Measurements from ENCODE around the gene CCDC7.

DNA sequence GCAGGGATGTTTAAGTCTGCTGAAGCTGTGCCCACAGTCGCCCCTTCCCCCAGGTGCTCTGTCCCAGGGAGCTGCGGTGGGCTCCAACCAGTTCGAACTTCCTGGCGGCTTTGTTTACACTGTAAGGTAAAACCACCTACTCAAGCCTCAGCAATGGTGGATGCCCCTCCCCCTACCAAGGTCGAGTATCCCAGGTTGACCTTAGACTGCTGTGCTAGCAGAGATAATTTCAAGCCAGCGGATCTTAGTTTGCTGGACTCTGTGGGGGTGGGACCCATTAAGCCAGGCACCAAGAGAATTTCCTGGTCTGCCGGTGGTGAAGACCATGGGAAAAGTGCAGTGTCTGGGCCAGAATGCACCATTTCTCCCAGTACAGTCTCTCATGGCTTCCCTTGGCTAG is 56.0 kb downstream of the CCDC7 start:
- TF ChIP-seq, protein P1, sequence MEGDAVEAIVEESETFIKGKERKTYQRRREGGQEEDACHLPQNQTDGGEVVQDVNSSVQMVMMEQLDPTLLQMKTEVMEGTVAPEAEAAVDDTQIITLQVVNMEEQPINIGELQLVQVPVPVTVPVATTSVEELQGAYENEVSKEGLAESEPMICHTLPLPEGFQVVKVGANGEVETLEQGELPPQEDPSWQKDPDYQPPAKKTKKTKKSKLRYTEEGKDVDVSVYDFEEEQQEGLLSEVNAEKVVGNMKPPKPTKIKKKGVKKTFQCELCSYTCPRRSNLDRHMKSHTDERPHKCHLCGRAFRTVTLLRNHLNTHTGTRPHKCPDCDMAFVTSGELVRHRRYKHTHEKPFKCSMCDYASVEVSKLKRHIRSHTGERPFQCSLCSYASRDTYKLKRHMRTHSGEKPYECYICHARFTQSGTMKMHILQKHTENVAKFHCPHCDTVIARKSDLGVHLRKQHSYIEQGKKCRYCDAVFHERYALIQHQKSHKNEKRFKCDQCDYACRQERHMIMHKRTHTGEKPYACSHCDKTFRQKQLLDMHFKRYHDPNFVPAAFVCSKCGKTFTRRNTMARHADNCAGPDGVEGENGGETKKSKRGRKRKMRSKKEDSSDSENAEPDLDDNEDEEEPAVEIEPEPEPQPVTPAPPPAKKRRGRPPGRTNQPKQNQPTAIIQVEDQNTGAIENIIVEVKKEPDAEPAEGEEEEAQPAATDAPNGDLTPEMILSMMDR (IDR thresholded peaks at IDR 0.05) = no peak
- TF ChIP-seq POLR2AphosphoS5 (IDR thresholded peaks at IDR 0.05; ENCODE audit: low read depth, low read length) (no peak), SIN3A (IDR thresholded peaks at IDR 0.05; ENCODE audit: borderline replicate concordance, insufficient read depth, low read depth, low read length) (no peak)
- TF ChIP-seq, protein P2, sequence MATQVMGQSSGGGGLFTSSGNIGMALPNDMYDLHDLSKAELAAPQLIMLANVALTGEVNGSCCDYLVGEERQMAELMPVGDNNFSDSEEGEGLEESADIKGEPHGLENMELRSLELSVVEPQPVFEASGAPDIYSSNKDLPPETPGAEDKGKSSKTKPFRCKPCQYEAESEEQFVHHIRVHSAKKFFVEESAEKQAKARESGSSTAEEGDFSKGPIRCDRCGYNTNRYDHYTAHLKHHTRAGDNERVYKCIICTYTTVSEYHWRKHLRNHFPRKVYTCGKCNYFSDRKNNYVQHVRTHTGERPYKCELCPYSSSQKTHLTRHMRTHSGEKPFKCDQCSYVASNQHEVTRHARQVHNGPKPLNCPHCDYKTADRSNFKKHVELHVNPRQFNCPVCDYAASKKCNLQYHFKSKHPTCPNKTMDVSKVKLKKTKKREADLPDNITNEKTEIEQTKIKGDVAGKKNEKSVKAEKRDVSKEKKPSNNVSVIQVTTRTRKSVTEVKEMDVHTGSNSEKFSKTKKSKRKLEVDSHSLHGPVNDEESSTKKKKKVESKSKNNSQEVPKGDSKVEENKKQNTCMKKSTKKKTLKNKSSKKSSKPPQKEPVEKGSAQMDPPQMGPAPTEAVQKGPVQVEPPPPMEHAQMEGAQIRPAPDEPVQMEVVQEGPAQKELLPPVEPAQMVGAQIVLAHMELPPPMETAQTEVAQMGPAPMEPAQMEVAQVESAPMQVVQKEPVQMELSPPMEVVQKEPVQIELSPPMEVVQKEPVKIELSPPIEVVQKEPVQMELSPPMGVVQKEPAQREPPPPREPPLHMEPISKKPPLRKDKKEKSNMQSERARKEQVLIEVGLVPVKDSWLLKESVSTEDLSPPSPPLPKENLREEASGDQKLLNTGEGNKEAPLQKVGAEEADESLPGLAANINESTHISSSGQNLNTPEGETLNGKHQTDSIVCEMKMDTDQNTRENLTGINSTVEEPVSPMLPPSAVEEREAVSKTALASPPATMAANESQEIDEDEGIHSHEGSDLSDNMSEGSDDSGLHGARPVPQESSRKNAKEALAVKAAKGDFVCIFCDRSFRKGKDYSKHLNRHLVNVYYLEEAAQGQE (IDR thresholded peaks at IDR 0.05; ENCODE audit: insufficient read depth in 1 of 2, low read depth in 2 of 2, low read length in 1 of 2) = no peak
